Measurements from ENCODE around the gene LBP.
"Not testable (repeated sequence)": the region's sequence is repeated elsewhere in the genome, so short reads cannot be mapped to it uniquely, and the experiment has no call there.

LBP gene

DNA sequence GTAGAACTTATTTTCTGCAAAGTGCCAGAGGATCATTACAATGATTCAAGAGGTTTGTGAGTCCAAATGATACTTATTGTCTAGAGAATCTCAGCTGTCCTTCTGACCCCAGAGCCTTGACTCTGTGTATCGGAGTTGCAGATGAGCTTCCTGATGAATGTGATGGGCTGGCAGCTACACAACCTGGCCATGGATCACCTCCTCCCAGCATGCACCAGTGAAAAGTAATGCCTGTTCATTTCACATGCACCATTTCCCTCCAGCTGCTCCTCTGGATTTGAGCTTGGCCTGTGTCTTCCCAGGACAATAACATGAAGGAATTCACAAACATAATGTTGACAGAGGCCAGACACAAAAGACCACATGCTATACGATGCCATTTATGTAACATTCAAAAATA is 58.9 kb downstream of the LBP start:
- Histone ChIP-seq H3K4me3 (ENCODE audit: low read length) (no peak overlapping the region), H3K36me3 (ENCODE audit: insufficient read depth, low read length) (peaks cover under 1% of the 10 kb centered on the region), H3K9me3 (replicated peaks; ENCODE audit: low read length) (no peaks in the 10 kb centered on the region), H3K9ac (ENCODE audit: low read depth, low read length) (no peak overlapping the region), H3K4me2 (ENCODE audit: low read length) (no peak overlapping the region), H3K27me3 (ENCODE audit: control insufficient read depth, insufficient read depth, low read length) (no peaks in the 10 kb centered on the region), H3K4me1 (ENCODE audit: control insufficient read depth, insufficient read depth, low read length) (no peaks in the 10 kb centered on the region)

DNA sequence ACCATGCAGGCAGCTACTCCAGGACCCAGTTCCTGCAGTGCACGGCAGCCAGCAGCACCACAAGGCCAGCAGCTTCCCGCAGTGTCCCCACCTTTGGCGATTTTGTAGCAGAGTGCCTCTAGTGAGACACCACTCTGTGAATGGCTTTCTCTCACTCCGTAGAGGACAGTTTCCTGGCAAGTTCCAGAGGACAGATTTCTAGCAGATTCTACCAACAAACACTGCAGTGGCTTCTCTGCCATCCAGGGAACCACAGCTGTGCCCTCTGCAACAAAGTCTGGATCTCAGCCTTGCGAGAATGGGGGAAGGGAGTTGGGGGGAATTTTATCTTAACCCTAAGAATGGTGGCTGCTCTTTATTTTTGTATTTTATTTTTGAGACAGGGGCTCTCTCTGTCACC is 60.2 kb downstream of the LBP start:
- no peak overlapping the region for H3K9ac ChIP-seq (ENCODE audit: low read depth, low read length)
- H3K9me3 ChIP-seq (replicated peaks; ENCODE audit: low read length) = no peaks in the 10 kb centered on the region
- no peaks in the 10 kb centered on the region for H3K27me3 ChIP-seq (ENCODE audit: control insufficient read depth, insufficient read depth, low read length)
- H3K4me1 ChIP-seq (ENCODE audit: control insufficient read depth, insufficient read depth, low read length) = no peaks in the 10 kb centered on the region
- H3K4me3 ChIP-seq (ENCODE audit: low read length) = no peak overlapping the region
- no peak overlapping the region for H3K4me2 ChIP-seq (ENCODE audit: low read length)
- peaks cover 9% of the 10 kb centered on the region for H3K36me3 ChIP-seq (ENCODE audit: insufficient read depth, low read length)

GRCh38 chr20:38407321-38407720 is 61.0 kb downstream of the LBP start:
- Histone ChIP-seq H3K9me3 (replicated peaks; ENCODE audit: low read length) (no peaks in the 10 kb centered on the region), H3K4me1 (ENCODE audit: control insufficient read depth, insufficient read depth, low read length) (no peaks in the 10 kb centered on the region), H3K9ac (ENCODE audit: low read depth, low read length) (no peak overlapping the region)

GRCh38 chr20:38407822-38408221 is 61.5 kb downstream of the LBP start:
- not testable (repeated sequence) for H3K27me3 ChIP-seq (ENCODE audit: control insufficient read depth, insufficient read depth, low read length); H3K9me3 ChIP-seq (replicated peaks; ENCODE audit: low read length); H3K4me1 ChIP-seq (ENCODE audit: control insufficient read depth, insufficient read depth, low read length); H3K4me2 ChIP-seq (ENCODE audit: low read length); H3K9ac ChIP-seq (ENCODE audit: low read depth, low read length); H3K4me3 ChIP-seq (ENCODE audit: low read length)
- H3K36me3 ChIP-seq (ENCODE audit: insufficient read depth, low read length) = peaks cover 19% of the 10 kb centered on the region

More at GRCh38 chr20:38407321-38407720, 61.0 kb downstream of the LBP start:
- no peak overlapping the region for H3K4me2 ChIP-seq (ENCODE audit: low read length)
- no peaks in the 10 kb centered on the region for H3K27me3 ChIP-seq (ENCODE audit: control insufficient read depth, insufficient read depth, low read length)
- peaks cover 16% of the 10 kb centered on the region for H3K36me3 ChIP-seq (ENCODE audit: insufficient read depth, low read length)
- H3K4me3 ChIP-seq (ENCODE audit: low read length) = no peak overlapping the region

- Histone ChIP-seq H3K9me3 (replicated peaks; ENCODE audit: low read length) (no peaks in the 10 kb centered on the region), H3K36me3 (ENCODE audit: insufficient read depth, low read length) (peaks cover 40% of the 10 kb centered on the region), H3K27me3 (ENCODE audit: control insufficient read depth, insufficient read depth, low read length) (no peaks in the 10 kb centered on the region), H3K4me1 (ENCODE audit: control insufficient read depth, insufficient read depth, low read length) (no peaks in the 10 kb centered on the region), H3K4me3 (ENCODE audit: low read length) (no peak overlapping the region), H3K9ac (ENCODE audit: low read depth, low read length) (no peak overlapping the region), H3K4me2 (ENCODE audit: low read length) (no peak overlapping the region)
These were observed 66.7 kb downstream of the LBP start for GRCh38 chr20:38412877-38413577.

- H3K4me2 ChIP-seq (ENCODE audit: low read length) = no peak overlapping the region
- H3K4me1 ChIP-seq (ENCODE audit: control insufficient read depth, insufficient read depth, low read length) = peaks cover 1% of the 10 kb centered on the region
- H3K9ac ChIP-seq (ENCODE audit: low read depth, low read length) = no peak overlapping the region
- H3K27me3 ChIP-seq (ENCODE audit: control insufficient read depth, insufficient read depth, low read length) = no peaks in the 10 kb centered on the region
- H3K9me3 ChIP-seq (replicated peaks; ENCODE audit: low read length) = no peaks in the 10 kb centered on the region
- H3K36me3 ChIP-seq (ENCODE audit: insufficient read depth, low read length) = peaks cover 57% of the 10 kb centered on the region
- no peak overlapping the region for H3K4me3 ChIP-seq (ENCODE audit: low read length)
These were observed 68.6 kb downstream of the LBP start for GRCh38 chr20:38414769-38415450.

- Histone ChIP-seq H3K4me1 (ENCODE audit: control insufficient read depth, insufficient read depth, low read length) (peaks cover 7% of the 10 kb centered on the region), H3K4me3 (ENCODE audit: low read length) (no peak overlapping the region), H3K36me3 (ENCODE audit: insufficient read depth, low read length) (peaks cover 63% of the 10 kb centered on the region), H3K27me3 (ENCODE audit: control insufficient read depth, insufficient read depth, low read length) (no peaks in the 10 kb centered on the region), H3K4me2 (ENCODE audit: low read length) (no peak overlapping the region), H3K9me3 (replicated peaks; ENCODE audit: low read length) (no peaks in the 10 kb centered on the region), H3K9ac (ENCODE audit: low read depth, low read length) (no peak overlapping the region)
These were observed 72.4 kb downstream of the LBP start for GRCh38 chr20:38418509-38419204.

- Histone ChIP-seq H3K36me3 (ENCODE audit: insufficient read depth, low read length) (peaks cover 76% of the 10 kb centered on the region), H3K9ac (ENCODE audit: low read depth, low read length) (no peak overlapping the region), H3K4me2 (ENCODE audit: low read length) (no peak overlapping the region), H3K4me3 (ENCODE audit: low read length) (no peak overlapping the region), H3K27me3 (ENCODE audit: control insufficient read depth, insufficient read depth, low read length) (no peaks in the 10 kb centered on the region), H3K9me3 (replicated peaks; ENCODE audit: low read length) (no peaks in the 10 kb centered on the region), H3K4me1 (ENCODE audit: control insufficient read depth, insufficient read depth, low read length) (peaks cover 8% of the 10 kb centered on the region)
These were observed 74.3 kb downstream of the LBP start for GRCh38 chr20:38420388-38421085.

DNA sequence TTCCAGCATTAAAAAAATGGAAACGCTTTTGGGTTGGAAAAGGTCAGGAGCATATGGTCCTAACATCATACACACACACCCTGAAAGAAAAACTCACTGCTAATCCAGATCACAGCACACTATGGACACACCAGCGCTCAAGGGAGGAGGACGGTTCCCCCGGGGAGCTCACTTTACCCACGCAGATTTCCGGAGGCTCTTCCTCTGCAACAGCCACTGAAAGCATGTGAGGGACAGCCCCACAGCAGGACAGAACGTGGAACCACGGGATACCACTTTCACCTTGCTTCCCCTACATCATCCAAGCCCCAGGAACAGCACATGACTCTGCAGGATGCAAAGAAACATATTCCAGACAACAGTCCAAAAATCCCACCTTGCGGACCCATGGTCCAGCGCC is 75.6 kb downstream of the LBP start:
- Histone ChIP-seq H3K9me3 (replicated peaks; ENCODE audit: low read length) (no peaks in the 10 kb centered on the region), H3K27me3 (ENCODE audit: control insufficient read depth, insufficient read depth, low read length) (no peaks in the 10 kb centered on the region), H3K4me1 (ENCODE audit: control insufficient read depth, insufficient read depth, low read length) (peaks cover 21% of the 10 kb centered on the region), H3K36me3 (ENCODE audit: insufficient read depth, low read length) (peaks cover 81% of the 10 kb centered on the region), H3K4me2 (ENCODE audit: low read length) (no peak overlapping the region), H3K4me3 (ENCODE audit: low read length) (no peak overlapping the region), H3K9ac (ENCODE audit: low read depth, low read length) (no peak overlapping the region)

DNA sequence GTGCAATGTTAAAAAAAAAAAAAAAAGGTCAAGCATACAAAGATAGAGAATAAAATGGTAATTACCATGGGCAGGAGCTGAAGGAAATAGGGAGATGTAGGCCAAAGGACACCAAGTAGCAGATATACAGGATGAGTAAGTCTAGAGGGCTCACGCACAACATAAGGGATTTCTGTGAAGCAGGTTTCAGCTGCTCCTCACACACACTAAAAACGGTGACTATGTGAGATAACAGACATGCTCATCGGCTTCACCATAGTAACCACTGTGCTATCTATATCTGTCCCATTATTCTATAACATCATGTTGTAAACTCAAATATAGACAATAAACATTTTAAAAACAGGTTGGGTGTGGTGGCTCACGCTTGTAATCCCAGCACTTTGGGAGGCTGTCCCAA is 77.3 kb downstream of the LBP start:
- Histone ChIP-seq H3K9me3 (replicated peaks; ENCODE audit: low read length) (no peaks in the 10 kb centered on the region), H3K27me3 (ENCODE audit: control insufficient read depth, insufficient read depth, low read length) (no peaks in the 10 kb centered on the region), H3K4me2 (ENCODE audit: low read length) (no peak overlapping the region), H3K36me3 (ENCODE audit: insufficient read depth, low read length) (peaks cover 87% of the 10 kb centered on the region), H3K4me1 (ENCODE audit: control insufficient read depth, insufficient read depth, low read length) (peaks cover 37% of the 10 kb centered on the region), H3K4me3 (ENCODE audit: low read length) (no peak overlapping the region), H3K9ac (ENCODE audit: low read depth, low read length) (no peak overlapping the region)

DNA sequence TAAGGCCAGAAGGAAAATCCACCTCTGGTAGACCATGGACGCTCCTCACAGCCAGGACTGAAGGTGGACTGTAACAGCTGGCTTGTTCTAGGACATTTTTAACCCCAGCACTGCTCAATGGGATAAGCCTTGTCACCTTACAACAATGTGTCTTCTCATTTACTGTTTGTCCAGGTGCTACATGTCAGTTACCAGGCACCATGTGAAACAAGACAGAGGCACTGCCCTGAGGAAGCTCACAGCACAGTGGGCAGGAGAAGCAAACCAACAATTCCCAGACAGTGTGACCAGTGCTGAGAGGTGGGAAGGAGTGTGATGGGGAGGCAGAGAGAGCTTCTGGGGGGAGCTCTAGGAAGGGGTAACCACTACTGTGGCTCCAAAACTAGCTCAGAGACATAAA is 78.1 kb downstream of the LBP start:
- H3K9ac ChIP-seq (ENCODE audit: low read depth, low read length) = no peak overlapping the region
- H3K9me3 ChIP-seq (replicated peaks; ENCODE audit: low read length) = no peaks in the 10 kb centered on the region
- no peak overlapping the region for H3K4me3 ChIP-seq (ENCODE audit: low read length)
- H3K4me1 ChIP-seq (ENCODE audit: control insufficient read depth, insufficient read depth, low read length) = peaks cover 37% of the 10 kb centered on the region
- H3K27me3 ChIP-seq (ENCODE audit: control insufficient read depth, insufficient read depth, low read length) = no peaks in the 10 kb centered on the region
- H3K36me3 ChIP-seq (ENCODE audit: insufficient read depth, low read length) = peaks cover 89% of the 10 kb centered on the region
- H3K4me2 ChIP-seq (ENCODE audit: low read length) = no peak overlapping the region
